ENCODE results near the gene MAP3K13. TPM values are rescaled to one million over a fixed set of nuclear protein-coding genes. Genes with fewer than 3 reads are reported as not detected.
"Not testable (repeated sequence)": the region's sequence is repeated elsewhere in the genome, so short reads cannot be mapped to it uniquely, and the experiment has no call there.

Gene MAP3K13
- total RNA-seq, 1 donor = 21.9 TPM

- H3K4me3 ChIP-seq (ENCODE audit: low read depth, low read length) = no peak overlapping the region
- no peak for TF ChIP-seq CTCF (IDR thresholded peaks at IDR 0.05; ENCODE audit: insufficient read depth, low read length)
- no peak for DNase-seq (ENCODE audit: low read depth)
Measured at GRCh38 chr3:185366074-185366335, 3.1 kb downstream of the MAP3K13 start.

- DNase-seq (ENCODE audit: low read depth) = no peak
- no peak overlapping the region for H3K4me3 ChIP-seq (ENCODE audit: low read depth, low read length)
- no peak for TF ChIP-seq CTCF (IDR thresholded peaks at IDR 0.05; ENCODE audit: insufficient read depth, low read length)
Measured at GRCh38 chr3:185366913-185367312, 4.0 kb downstream of the MAP3K13 start.

GRCh38 chr3:185370349-185370748 is 7.4 kb downstream of the MAP3K13 start:
- H3K4me3 ChIP-seq (ENCODE audit: low read depth, low read length); DNase-seq (ENCODE audit: low read depth): not testable (repeated sequence)

- no peak overlapping the region for H3K4me3 ChIP-seq (ENCODE audit: low read depth, low read length)
- no peak for DNase-seq (ENCODE audit: low read depth)
- no peak for TF ChIP-seq CTCF (IDR thresholded peaks at IDR 0.05; ENCODE audit: insufficient read depth, low read length)
Measured at GRCh38 chr3:185371306-185372074, 8.6 kb downstream of the MAP3K13 start.

- TF ChIP-seq CTCF (IDR thresholded peaks at IDR 0.05; ENCODE audit: insufficient read depth, low read length) = no peak
- H3K4me3 ChIP-seq (ENCODE audit: low read depth, low read length) = no peak overlapping the region
- no peak for DNase-seq (ENCODE audit: low read depth)
Measured at GRCh38 chr3:185381320-185382058, 18.6 kb downstream of the MAP3K13 start.

GRCh38 chr3:185382154-185382553 is 19.2 kb downstream of the MAP3K13 start:
- H3K4me3 ChIP-seq (ENCODE audit: low read depth, low read length) = no peak overlapping the region
- DNase-seq (ENCODE audit: low read depth) = no peak
- TF ChIP-seq CTCF (IDR thresholded peaks at IDR 0.05; ENCODE audit: insufficient read depth, low read length) = no peak

GRCh38 chr3:185386515-185386914 is 23.6 kb downstream of the MAP3K13 start:
- H3K4me3 ChIP-seq (ENCODE audit: low read depth, low read length); DNase-seq (ENCODE audit: low read depth): not testable (repeated sequence)

- H3K4me3 ChIP-seq (ENCODE audit: low read depth, low read length) = no peak overlapping the region
- no peak for DNase-seq (ENCODE audit: low read depth)
- no peak for TF ChIP-seq CTCF (IDR thresholded peaks at IDR 0.05; ENCODE audit: insufficient read depth, low read length)
Measured at GRCh38 chr3:185387646-185388045, 24.7 kb downstream of the MAP3K13 start.
